ENCODE measurements around the gene TEAD4. TPM values are rescaled to one million over a fixed set of nuclear protein-coding genes. Genes with fewer than 3 reads are reported as not detected.

The TEAD4 gene
- 16.9 and 22.7 TPM in 2 replicates for total RNA-seq

DNA sequence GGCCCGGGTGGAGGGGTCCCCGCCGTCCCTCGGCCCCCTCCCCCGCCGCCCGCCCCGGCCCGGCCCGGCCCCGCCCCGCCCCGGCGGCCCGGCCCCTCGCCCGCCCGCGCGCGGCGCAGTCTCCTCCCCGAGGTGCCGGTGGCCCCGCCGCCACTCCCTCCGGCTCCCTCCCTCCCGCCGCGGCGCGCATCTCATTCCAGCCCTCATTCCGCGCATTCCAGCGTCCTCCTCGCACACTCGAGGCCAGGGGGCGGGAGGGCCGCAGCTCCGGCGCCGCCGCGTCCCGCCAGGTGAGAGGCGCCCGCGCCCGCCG, at the start of gene TEAD4:
Gene TEAD4, plus strand, starts transcription at position 206 of the 313 bp plus-strand sequence.

DNA sequence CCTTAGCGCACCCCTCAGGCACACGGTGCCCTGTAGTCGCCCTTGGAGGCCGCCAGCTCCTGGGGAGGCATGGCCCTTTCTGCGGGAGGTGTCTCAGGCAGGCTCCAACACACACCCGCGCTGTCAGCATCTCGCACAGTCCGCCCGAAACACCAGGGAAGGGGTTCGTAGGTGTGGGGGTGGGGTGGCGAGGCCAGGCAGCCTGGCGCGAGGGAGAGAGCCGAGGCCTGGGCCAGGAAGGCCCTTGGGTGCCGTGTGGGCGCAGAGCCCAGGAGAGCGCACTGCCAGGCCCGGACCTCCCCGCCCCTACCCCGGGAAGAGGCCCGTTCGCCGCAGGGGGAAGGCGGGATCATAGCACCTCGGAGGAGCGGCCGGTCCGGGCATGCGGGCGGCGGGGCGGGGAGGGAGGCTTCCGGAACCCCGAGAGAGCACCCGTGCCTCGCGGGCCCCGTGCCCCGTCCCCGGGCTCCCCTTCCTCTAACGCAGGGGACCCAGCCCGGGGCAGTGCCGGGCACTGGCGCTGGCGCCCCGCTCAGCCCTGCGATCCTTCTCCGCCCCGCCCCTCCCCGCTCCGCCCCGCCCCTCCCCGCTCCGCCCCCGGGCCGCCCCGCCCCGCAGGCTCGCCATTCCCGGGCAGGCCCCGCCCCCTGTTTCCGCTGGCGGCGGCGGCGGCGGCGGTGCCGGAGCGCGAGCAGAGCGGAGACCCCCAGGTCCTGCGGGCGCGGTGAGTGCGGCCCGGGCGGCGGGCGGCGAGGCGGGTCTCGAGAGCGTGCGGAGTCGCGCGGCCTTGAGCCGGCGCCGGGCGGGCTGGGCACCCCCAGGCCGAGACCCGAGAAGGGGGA, 117.8 kb downstream of the TEAD4 start, which contains the start of gene TSPAN9:
Gene TSPAN9, plus strand, starts transcription at position 650 of the 842 bp plus-strand sequence. CDS start 123,815 bp downstream, outside the sequence.

Small RNAs within 50 kb of the gene (small RNA-seq; reads per million reads assigned to genes)
- 0.36 reads per million, percentile 15 among the genes with 10 or more reads in this experiment for gene RNU6-1315P

Other genes starting within 250 kb of the TEAD4 start
- 35.6 and 49.3 TPM in 2 replicates for gene FKBP4, start 164.4 kb upstream of the TEAD4 start, total RNA-seq
- gene ITFG2, start 146.7 kb upstream of the TEAD4 start, total RNA-seq, result 20.2 and 23.9 TPM in 2 replicates
- gene NRIP2, start 124.4 kb upstream of the TEAD4 start, total RNA-seq, result under 0.01 TPM in 1 of 2 replicates, not detected in the other
- gene TEX52, start 102.4 kb upstream of the TEAD4 start, total RNA-seq, result not detected in 2 replicates
- gene FOXM1, start 82.2 kb upstream of the TEAD4 start, total RNA-seq, result 24.6 and 26.2 TPM in 2 replicates
- gene RHNO1, start 82.2 kb upstream of the TEAD4 start, total RNA-seq, result 16.5 and 27.8 TPM in 2 replicates
- gene TULP3, start 68.5 kb upstream of the TEAD4 start, total RNA-seq, result 36.7 and 43.8 TPM in 2 replicates
- 4.4 and 4.7 TPM in 2 replicates for gene TSPAN9, start 118.0 kb downstream of the TEAD4 start, total RNA-seq